Lung (tissue), 13 donors: ENCODE results near the gene LCTL. TPM values are rescaled to one million over a fixed set of nuclear protein-coding genes. Genes with fewer than 3 reads are reported as not detected.
"Not testable (repeated sequence)": the region's sequence is repeated elsewhere in the genome, so short reads cannot be mapped to it uniquely, and the experiment has no call there.

ENCODE experiments used
- ATAC-seq: fragments of 200-7000 bp; cut with Tn5 transposase; one replicate; pipeline ENCODE4 v1.9.1; 2020; ENCODE audit warnings: moderate number of reproducible peaks; ENCODE audit not compliant: insufficient read depth, low FRiP score
- DNase-seq, 3 donors: peaks; one replicate each; pipeline ENCODE4 v3.0.0-alpha.2; 2013 to 2017
- H3K27ac ChIP-seq, 2 donors: one replicate each; pipeline ENCODE4 v1.5.1; 2013; ENCODE audit warnings: mild to moderate bottlenecking in 2 of 2, moderate library complexity in 2 of 2, control low read depth in 1 of 2, inconsistent platforms in 1 of 2, low read depth in 1 of 2, low read length in 1 of 2
- H3K27me3 ChIP-seq, 3 donors: one replicate each; pipeline ENCODE4 v1.5.1; 2013; ENCODE audit warnings: low read length in 2 of 3; ENCODE audit not compliant: control insufficient read depth in 3 of 3, insufficient read depth in 3 of 3
- H3K36me3 ChIP-seq, 4 donors: one replicate each; pipeline ENCODE4 v1.5.1; 2013; ENCODE audit warnings: low read length in 4 of 4, mild to moderate bottlenecking in 1 of 4, moderate library complexity in 1 of 4; ENCODE audit not compliant: control insufficient read depth in 4 of 4, insufficient read depth in 4 of 4
- H3K4me1 ChIP-seq, 5 donors: one replicate each; pipeline ENCODE4 v1.5.1; 2013; ENCODE audit warnings: low read length in 5 of 5, mild to moderate bottlenecking in 2 of 5, moderate library complexity in 1 of 5; ENCODE audit not compliant: control insufficient read depth in 5 of 5, insufficient read depth in 5 of 5
- H3K4me3 ChIP-seq: one replicate; pipeline ENCODE4 v1.5.1; 2013; ENCODE audit warnings: mild to moderate bottlenecking, control low read depth, moderate library complexity
- H3K9ac ChIP-seq, 2 donors: one replicate each; pipeline ENCODE4 v1.5.1; 2013; ENCODE audit warnings: low read length in 2 of 2, control low read depth in 1 of 2; ENCODE audit not compliant: insufficient read depth in 1 of 2
- H3K9me3 ChIP-seq, 4 donors: one replicate each; pipeline ENCODE4 v1.5.1; 2013; ENCODE audit warnings: low read length in 3 of 4, mild to moderate bottlenecking in 1 of 4, moderate library complexity in 1 of 4; ENCODE audit not compliant: control insufficient read depth in 4 of 4, insufficient read depth in 3 of 4
- WGBS, 2 donors: extraction: QIAGEN DNeasy Blood & Tissue Kit; methylation state at CpG; one replicate each; pipeline ENCODE4 v1.1.7; 2013; 5-methylcytosine and 5-hydroxymethylcytosine counted together
- polyA plus RNA-seq, 2 donors: library from polyadenylated mRNA; stranded (reverse); fragments of 200-250 nt; gene quantifications; one replicate each; pipeline ENCODE4 v1.2.1, GENCODE V29; 2013
- small RNA-seq: library from RNA; depleted of rRNA; stranded (forward); fragments of <200 nt; gene quantifications from one replicate; pipeline ENCODE3, GENCODE V24; 2014; ENCODE audit warnings: low replicate concordance
- total RNA-seq, 2 donors: library from RNA; depleted of rRNA in 1 of 2; stranded (reverse); fragments of >200 nt in 1 of 2; gene quantifications; one replicate each; pipeline ENCODE4 v1.2.1, GENCODE V29; 2014 to 2021
- TF ChIP-seq, protein P1 (sequence below): IDR thresholded peaks from 2 replicates; pipeline ENCODE4 v1.5.1; 2012; ENCODE audit warnings: mild to moderate bottlenecking; ENCODE audit errors: control extremely low read depth, extremely low read depth
- donor health status: control.
- donor health status: control.
- donor health status: Bipolar disorder and iron deficiency.
- donor health status: healthy.
- donor health status: DM: yes; HTN: yes; CAD: no.

Gene LCTL
- total and polyA plus RNA-seq, 4 donors, result not detected

DNA sequence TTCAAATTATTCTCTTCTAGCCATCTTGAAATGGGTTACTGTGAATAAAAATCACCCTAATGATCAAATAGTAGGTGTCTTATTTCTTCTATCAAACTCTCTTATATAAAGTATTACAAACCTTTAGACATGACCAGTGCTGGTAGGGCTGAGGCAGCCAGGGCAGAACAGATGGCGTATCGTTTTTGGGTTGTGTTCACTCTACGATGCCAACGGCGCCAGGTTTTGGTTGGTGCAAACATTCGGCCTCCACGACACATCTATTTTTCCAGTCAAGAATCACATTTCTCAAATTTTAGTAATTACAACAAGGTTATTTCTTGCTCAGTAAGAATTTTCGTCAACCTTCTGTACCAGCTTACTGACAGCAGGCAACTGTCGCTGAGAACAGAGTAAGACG, 63.3 kb downstream of the LCTL start:
- H3K4me1 ChIP-seq, result peaks cover 0 to 32% (median 8%) of the 10 kb centered on the region in 5 donors
- TF ChIP-seq, protein P1, sequence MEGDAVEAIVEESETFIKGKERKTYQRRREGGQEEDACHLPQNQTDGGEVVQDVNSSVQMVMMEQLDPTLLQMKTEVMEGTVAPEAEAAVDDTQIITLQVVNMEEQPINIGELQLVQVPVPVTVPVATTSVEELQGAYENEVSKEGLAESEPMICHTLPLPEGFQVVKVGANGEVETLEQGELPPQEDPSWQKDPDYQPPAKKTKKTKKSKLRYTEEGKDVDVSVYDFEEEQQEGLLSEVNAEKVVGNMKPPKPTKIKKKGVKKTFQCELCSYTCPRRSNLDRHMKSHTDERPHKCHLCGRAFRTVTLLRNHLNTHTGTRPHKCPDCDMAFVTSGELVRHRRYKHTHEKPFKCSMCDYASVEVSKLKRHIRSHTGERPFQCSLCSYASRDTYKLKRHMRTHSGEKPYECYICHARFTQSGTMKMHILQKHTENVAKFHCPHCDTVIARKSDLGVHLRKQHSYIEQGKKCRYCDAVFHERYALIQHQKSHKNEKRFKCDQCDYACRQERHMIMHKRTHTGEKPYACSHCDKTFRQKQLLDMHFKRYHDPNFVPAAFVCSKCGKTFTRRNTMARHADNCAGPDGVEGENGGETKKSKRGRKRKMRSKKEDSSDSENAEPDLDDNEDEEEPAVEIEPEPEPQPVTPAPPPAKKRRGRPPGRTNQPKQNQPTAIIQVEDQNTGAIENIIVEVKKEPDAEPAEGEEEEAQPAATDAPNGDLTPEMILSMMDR, result no peak
- H3K4me3 ChIP-seq, result no peak overlapping the region
- H3K27me3 ChIP-seq, result no peaks in the 10 kb centered on the region
- peaks cover 22 to 45% (median 29%) of the 10 kb centered on the region in 4 donors for H3K36me3 ChIP-seq
- no peaks in the 10 kb centered on the region for H3K9me3 ChIP-seq
- DNase-seq (no peak), ATAC-seq (no peak)
- H3K9ac ChIP-seq, result no peak overlapping the region
- no peak overlapping the region for H3K27ac ChIP-seq
- WGBS, 2 donors, result 79 to 87% methylated on average over 10 of the region's 10 CpGs

DNA sequence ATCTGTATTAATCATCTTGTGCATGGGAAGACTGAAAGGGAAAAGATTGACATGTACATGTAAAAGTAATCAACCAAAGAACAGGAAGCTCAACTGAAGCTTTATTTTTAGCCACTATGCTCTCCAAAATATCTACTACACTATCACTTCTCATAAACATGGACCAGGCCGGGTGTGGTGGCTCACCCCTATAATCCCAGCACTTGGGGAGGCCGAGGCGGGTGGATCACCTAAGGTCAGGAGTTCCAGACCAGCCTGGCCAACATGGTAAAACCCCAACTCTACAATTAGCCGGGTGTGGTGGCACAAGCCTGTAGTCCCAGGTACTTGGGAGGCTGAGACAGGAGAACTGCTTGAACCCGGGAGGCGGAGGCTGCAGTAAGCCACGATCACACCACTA, 65.5 kb downstream of the LCTL start:
- not testable (repeated sequence) for H3K27ac ChIP-seq, H3K9ac ChIP-seq, H3K27me3 ChIP-seq, ATAC-seq, H3K4me3 ChIP-seq, DNase-seq, H3K9me3 ChIP-seq
- 86 to 96% methylated on average over 7 of the region's 7 CpGs for WGBS, 2 donors
- peaks cover 22 to 45% (median 33%) of the 10 kb centered on the region in 4 donors for H3K36me3 ChIP-seq
- peaks cover 0 to 33% (median 7%) of the 10 kb centered on the region in 5 donors for H3K4me1 ChIP-seq

DNA sequence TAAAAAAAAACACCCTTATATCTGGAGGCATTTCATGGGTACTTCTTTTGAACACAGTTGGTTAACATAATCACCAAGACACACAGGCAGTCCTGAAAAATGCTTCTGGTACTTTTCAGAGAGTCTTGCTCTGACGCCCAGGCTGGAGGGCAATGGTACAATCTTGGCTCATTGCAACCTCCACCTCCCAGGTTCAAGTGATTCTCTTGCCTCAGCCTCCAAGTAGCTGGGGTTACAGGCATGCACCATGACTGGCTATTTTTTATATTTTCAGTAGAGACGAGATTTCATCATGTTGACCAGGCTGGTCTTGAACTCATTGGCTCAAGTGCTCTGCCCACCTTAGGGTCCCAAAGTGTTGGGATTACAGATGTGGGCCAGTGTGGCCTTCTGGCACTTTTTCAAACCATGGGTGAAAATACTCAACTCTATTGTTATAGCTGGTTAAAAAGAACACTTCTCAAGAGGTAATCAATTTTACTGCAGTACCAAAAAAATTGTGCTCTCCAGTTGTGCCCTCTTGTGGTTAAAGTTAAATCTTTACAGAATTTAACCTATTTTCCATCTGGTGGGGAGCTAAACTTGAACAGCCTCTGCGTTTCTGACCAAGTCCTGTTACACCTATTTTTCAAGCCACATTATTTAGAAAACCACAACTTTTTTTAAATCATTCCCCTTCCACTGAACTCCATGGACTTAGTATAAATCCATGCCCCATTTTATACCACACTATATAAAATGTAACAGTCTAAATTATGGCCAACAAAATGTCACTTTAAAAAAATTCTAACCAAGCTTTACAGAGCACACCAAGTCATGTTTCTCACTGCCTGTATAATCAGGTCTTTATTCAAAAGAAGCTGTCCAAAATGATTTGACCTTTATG, 67.1 kb downstream of the LCTL start:
- no peak for ATAC-seq
- TF ChIP-seq, protein P1, result no peak
- 61 to 62% methylated on average over 3 of the region's 3 CpGs for WGBS, 2 donors
- Histone ChIP-seq H3K4me1 (peaks cover 0 to 30% (median 5%) of the 10 kb centered on the region in 5 donors), H3K9ac (no peak overlapping the region), H3K36me3 (peaks cover 22 to 54% (median 37%) of the 10 kb centered on the region in 4 donors), H3K27ac (no peak overlapping the region), H3K4me3 (no peak overlapping the region), H3K9me3 (no peaks in the 10 kb centered on the region), H3K27me3 (no peaks in the 10 kb centered on the region)
- DNase-seq, result peak in 2 of 3 donors; percentile 70 to 72

Small RNA genes lying within 50 kb of the gene (small RNA-seq; reads per million reads assigned to genes)
- gene RF01159, result not detected
- gene SNORD16, result not detected
- not detected for gene SNORD18A
- gene SNORD18B, result not detected
- gene SNORD18C, result not detected

Other genes starting within 250 kb of the LCTL start
- 10 to 100 TPM in 1 of 2 donors, 1 to 10 TPM in 1; 5.2 to 10.9 TPM for gene TIPIN, start 209.3 kb downstream of the LCTL start, total RNA-seq
- gene TIPIN, start 209.3 kb downstream of the LCTL start, polyA plus RNA-seq, result 1 to 10 TPM; 5.5 to 6.8 TPM
- 10 to 100 TPM; 27.8 to 64.7 TPM for gene MAP2K1, start 179.1 kb downstream of the LCTL start, total RNA-seq
- 10 to 100 TPM; 19.0 to 57.6 TPM for gene MAP2K1, start 179.1 kb downstream of the LCTL start, polyA plus RNA-seq
- 10 to 100 TPM; 19.2 to 25.4 TPM for gene SNAPC5, start 68.2 kb downstream of the LCTL start, total RNA-seq
- gene SNAPC5, start 68.2 kb downstream of the LCTL start, polyA plus RNA-seq, result 10 to 100 TPM; 28.1 to 41.4 TPM
- 1,000 to 10,000 TPM; 1,560 to 2,503 TPM for gene RPL4, start 61.1 kb downstream of the LCTL start, total RNA-seq
- gene RPL4, start 61.1 kb downstream of the LCTL start, polyA plus RNA-seq, result 1,000 to 10,000 TPM; 2,394 to 2,474 TPM
- 1 to 10 TPM; 7.4 to 9.9 TPM for gene ZWILCH, start 60.7 kb downstream of the LCTL start, total RNA-seq
- 1 to 10 TPM; 3.2 to 4.8 TPM for gene ZWILCH, start 60.7 kb downstream of the LCTL start, polyA plus RNA-seq
- gene SMAD6, start 136.2 kb upstream of the LCTL start, total RNA-seq, result 10 to 100 TPM; 62.3 to 67.9 TPM
- gene SMAD6, start 136.2 kb upstream of the LCTL start, polyA plus RNA-seq, result 10 to 100 TPM; 24.2 to 56.0 TPM